ENCODE measurements around the gene NOXA1. TPM values are rescaled to one million over a fixed set of nuclear protein-coding genes. Genes with fewer than 3 reads are reported as not detected.

Gene NOXA1
- total and polyA plus RNA-seq, 2 of the 8 experiments (the other 6 are each of a cell fraction or from before 2014, with no cell fraction given): 0.34 to 0.91 TPM

GRCh38 chr9:137462986-137463930, 40.1 kb downstream of the NOXA1 start:
- DNase-seq (ENCODE audit: low read depth in 1 of 2, low spot score in 2 of 2): no peak
- Histone ChIP-seq H3K56ac (replicated peaks; ENCODE audit: insufficient read length, low read depth, low read length) (no peak overlapping the region), H2BK120ac (replicated peaks; ENCODE audit: low read depth, low read length) (no peak overlapping the region), H3K9ac (replicated peaks in 1 of 4; ENCODE audit: extremely low read depth in 1 of 4, low read depth in 3 of 4, low read length in 3 of 4) (no peak overlapping the region), H2BK12ac (ENCODE audit: low read depth, low read length) (no peak overlapping the region), H2BK15ac (ENCODE audit: low read length) (no peak overlapping the region), H3K27me3 (replicated peaks in 1 of 4; ENCODE audit: control insufficient read depth in 3 of 4, extremely low read depth in 1 of 4, insufficient read depth in 3 of 4, low read length in 3 of 4) (peaks cover 0 to 19% (median 13%) of the 10 kb centered on the region in 4 experiments; a peak in 5 of 7 replicates), H3K4me3 (ENCODE audit: extremely low read depth in 1 of 4, insufficient read depth in 2 of 4, low read depth in 3 of 4, low read length in 4 of 4) (no peak overlapping the region), H2BK5ac (ENCODE audit: low read depth, low read length) (no peak overlapping the region), H2BK20ac (ENCODE audit: low read length) (no peak overlapping the region), H3K79me2 (ENCODE audit: control insufficient read depth in 1 of 2, insufficient read depth in 2 of 2, low read length in 2 of 2) (no peaks in the 10 kb centered on the region; a peak in 1 of 4 replicates), H3K79me1 (ENCODE audit: low read depth, low read length) (no peaks in the 10 kb centered on the region), H3K4ac (replicated peaks; ENCODE audit: insufficient read length, low read depth, low read length) (no peak overlapping the region), H4K91ac (replicated peaks; ENCODE audit: insufficient read length, low read length) (no peak overlapping the region), H3K36me3 (ENCODE audit: control insufficient read depth in 2 of 4, insufficient read depth in 4 of 4, low read length in 3 of 4) (no peaks in the 10 kb centered on the region), H4K8ac (ENCODE audit: extremely low read depth, insufficient read depth, low read length) (no peak overlapping the region), H3K4me1 (replicated peaks in 1 of 4; ENCODE audit: control insufficient read depth in 3 of 4, insufficient read depth in 4 of 4, low read length in 3 of 4) (peaks cover 0 to 12% (median 6%) of the 10 kb centered on the region in 4 experiments; a peak in 6 of 7 replicates), H2AK5ac (ENCODE audit: low read depth, low read length) (no peak overlapping the region), H4K5ac (ENCODE audit: insufficient read length, low read depth, low read length) (no peak overlapping the region), H3K23me2 (ENCODE audit: low read depth, low read length) (peaks cover 7% of the 10 kb centered on the region; the same call in 1 of the 2 replicates), H4K20me1 (replicated peaks in 1 of 2; ENCODE audit: control insufficient read depth in 1 of 2, insufficient read depth in 2 of 2, low read length in 2 of 2) (peaks cover 0 to 4% of the 10 kb centered on the region in 2 experiments), H3K14ac (ENCODE audit: insufficient read length) (no peak overlapping the region), H2AFZ (ENCODE audit: low read length) (no peak overlapping the region), H3K27ac (ENCODE audit: low read depth, low read length) (no peak overlapping the region), H3K9me3 (ENCODE audit: insufficient read depth in 2 of 2, low read depth in 1 of 2, low read length in 1 of 2) (no peaks in the 10 kb centered on the region; a peak in 1 of 4 replicates), H3K4me2 (ENCODE audit: insufficient read depth in 1 of 2, low read depth in 2 of 2, low read length in 2 of 2) (no peak overlapping the region), H3K18ac (ENCODE audit: extremely low read depth, low read length) (no peak overlapping the region), H3K23ac (ENCODE audit: insufficient read length) (no peak overlapping the region)
- POLR2A ChIA-PET (ENCODE audit: partially characterized antibody): interaction anchor here (0.6 to 2.0 kb wide), 2 partner anchors 10 to 34 kb away, joined by 5 to 6 read pairs; no protein-coding TSS in a partner anchor
- WGBS, 2 experiments (ENCODE audit: extremely low coverage in 1 of 2, insufficient coverage in 1 of 2, insufficient read length in 1 of 2, insufficient replicate concordance in 2 of 2, low coverage in 1 of 2, low lambda C conversion rate in 2 of 2, missing lambda C conversion rate in 1 of 2): 87% methylated on average over 24 of the region's 30 CpGs; no CpG with 5 or more reads in 1 of the 2 experiments
- no peak for FAIRE-seq
- CTCF ChIA-PET (ENCODE audit: partially characterized antibody): interaction anchor here (0.7 to 1.4 kb wide), 6 partner anchors 8 to 167 kb away, joined by 3 to 6 read pairs (median 3); no protein-coding TSS in a partner anchor
- TF ChIP-seq CHD2 (IDR thresholded peaks at IDR 0.05; ENCODE audit: low read length): no peak
- TF ChIP-seq FOSL1 (IDR thresholded peaks at IDR 0.05; ENCODE audit: insufficient read depth, low read depth, low read length): no peak
- TF ChIP-seq SP4 (IDR thresholded peaks at IDR 0.05; ENCODE audit: low read length): no peak
- no peak for TF ChIP-seq RAD21 (IDR thresholded peaks at IDR 0.05 in 1 of 2, conservative IDR thresholded peaks at IDR 0.05 in 1 of 2; ENCODE audit: low read depth in 2 of 2, low read length in 2 of 2)
- no peak for TF ChIP-seq SUZ12 (IDR thresholded peaks at IDR 0.05; ENCODE audit: low read length)
- no peak for TF ChIP-seq MAX (IDR thresholded peaks at IDR 0.05)
- TF ChIP-seq SIX5 (IDR thresholded peaks at IDR 0.05; ENCODE audit: low read depth, low read length): no peak
- no peak for TF ChIP-seq POLR2A (IDR thresholded peaks at IDR 0.05; ENCODE audit: control extremely low read depth in 1 of 2, low read depth in 2 of 2, low read length in 2 of 2)
- TF ChIP-seq RXRA (IDR thresholded peaks at IDR 0.05; ENCODE audit: insufficient read depth, low read depth, low read length): no peak
- no peak for TF ChIP-seq NRF1 (IDR thresholded peaks at IDR 0.05; ENCODE audit: low read depth, low read length)
- TF ChIP-seq BRCA1 (IDR thresholded peaks at IDR 0.05; ENCODE audit: low read depth, low read length): no peak
- TF ChIP-seq CREB1 (IDR thresholded peaks at IDR 0.05): no peak
